NCI-H1105 treated with DMSO at 0.1 percent for 48 hours (cell line): ENCODE data around the gene BCAT1.

ENCODE experiments used
- DNase-seq: peaks from one replicate; lab custom pipeline; 2025; lab: John Stamatoyannopoulos, UW

BCAT1 gene, protein sequence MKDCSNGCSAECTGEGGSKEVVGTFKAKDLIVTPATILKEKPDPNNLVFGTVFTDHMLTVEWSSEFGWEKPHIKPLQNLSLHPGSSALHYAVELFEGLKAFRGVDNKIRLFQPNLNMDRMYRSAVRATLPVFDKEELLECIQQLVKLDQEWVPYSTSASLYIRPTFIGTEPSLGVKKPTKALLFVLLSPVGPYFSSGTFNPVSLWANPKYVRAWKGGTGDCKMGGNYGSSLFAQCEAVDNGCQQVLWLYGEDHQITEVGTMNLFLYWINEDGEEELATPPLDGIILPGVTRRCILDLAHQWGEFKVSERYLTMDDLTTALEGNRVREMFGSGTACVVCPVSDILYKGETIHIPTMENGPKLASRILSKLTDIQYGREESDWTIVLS

DNA sequence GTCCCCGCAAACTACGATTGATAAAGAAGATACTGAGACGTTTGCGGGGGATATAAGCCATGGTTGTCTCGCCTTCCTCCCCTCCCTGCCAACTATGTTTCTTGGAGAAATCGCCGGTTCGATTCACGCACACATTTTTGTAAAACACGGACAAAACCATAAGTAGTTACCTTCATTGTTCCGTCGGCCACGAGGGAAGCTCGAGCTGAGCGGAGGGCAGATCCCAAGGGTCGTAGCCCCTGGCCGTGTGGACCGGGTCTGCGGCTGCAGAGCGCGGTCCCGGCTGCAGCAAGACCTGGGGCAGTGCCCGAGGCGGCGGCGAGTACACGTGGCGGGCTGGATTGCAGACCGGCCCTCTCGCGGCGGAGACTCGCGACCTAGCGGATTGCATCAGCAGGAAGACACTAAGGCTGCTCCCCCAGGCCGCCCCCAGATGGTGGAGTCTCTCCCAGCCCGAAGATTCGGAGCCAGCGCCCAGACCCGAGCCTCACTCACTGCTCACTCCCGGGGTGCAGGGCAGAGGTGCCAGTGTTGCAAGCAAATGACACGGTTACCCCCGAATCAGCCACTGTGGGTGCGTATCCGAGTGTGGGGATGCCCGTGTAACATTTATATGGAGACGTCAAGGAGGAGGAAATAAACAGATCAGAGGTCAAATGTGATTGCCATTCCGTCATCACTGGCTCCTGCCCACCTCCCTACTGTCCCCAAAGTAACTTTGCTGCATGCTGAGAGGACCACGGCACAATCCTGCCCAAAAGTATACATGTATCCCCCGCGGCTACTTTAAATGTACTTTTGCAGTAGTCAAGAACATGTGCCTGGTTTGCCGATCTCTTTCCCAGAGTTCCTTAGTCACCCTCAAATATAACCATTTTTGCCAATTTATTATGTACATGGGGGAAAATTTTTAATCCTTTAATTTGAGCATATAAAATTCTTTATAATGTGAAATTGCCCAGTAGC is at the start of gene BCAT1:
Gene BCAT1 (minus strand): TSS at position 345 of the 966 bp plus-strand sequence. CDS start 169 bp downstream, at position 176.
- DNase-seq: no peak

GRCh38 chr12:24997970-24998582 is 49.2 kb upstream of the BCAT1 start:
- DNase-seq: no peak

DNA sequence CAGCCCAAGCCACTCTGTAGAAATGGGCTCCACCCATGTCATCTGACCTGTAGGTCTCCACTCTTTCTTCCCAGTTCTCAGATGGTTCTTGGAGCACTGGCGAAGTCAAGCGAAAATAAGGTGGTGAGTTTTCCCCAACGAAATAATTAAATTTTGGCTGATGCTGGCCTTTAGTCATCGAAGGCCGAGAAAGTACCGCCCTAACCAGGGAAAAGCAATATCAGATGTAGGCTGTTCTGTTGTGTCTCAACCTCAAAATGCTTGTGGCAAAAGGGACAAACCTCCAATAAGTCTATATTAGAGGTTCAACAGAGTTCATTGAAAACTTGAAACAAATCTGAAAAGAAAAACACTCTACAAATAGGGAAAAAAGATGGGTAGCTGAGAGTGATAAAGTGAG is 48.6 kb upstream of the BCAT1 start:
- DNase-seq: no peak

DNA sequence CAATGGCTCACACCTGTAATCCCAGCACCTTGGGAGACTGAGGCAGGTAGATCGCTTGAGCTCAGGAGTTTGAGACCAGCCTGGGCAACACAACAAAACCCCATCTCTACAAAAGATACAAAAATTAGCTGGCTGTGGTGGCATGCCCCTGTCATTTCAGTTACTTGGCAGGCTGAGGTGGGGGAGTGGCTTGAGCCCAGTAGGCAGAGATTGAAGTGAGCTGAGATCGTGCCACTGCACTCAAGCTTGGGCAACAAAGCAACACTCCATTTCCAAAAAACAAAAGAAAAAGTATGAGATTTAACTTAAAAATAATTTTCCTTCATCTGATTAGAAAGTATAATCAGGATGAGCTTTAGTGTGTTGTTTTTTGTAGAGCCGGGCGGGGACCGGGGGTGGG is 47.9 kb upstream of the BCAT1 start:
- DNase-seq: no peak

DNA sequence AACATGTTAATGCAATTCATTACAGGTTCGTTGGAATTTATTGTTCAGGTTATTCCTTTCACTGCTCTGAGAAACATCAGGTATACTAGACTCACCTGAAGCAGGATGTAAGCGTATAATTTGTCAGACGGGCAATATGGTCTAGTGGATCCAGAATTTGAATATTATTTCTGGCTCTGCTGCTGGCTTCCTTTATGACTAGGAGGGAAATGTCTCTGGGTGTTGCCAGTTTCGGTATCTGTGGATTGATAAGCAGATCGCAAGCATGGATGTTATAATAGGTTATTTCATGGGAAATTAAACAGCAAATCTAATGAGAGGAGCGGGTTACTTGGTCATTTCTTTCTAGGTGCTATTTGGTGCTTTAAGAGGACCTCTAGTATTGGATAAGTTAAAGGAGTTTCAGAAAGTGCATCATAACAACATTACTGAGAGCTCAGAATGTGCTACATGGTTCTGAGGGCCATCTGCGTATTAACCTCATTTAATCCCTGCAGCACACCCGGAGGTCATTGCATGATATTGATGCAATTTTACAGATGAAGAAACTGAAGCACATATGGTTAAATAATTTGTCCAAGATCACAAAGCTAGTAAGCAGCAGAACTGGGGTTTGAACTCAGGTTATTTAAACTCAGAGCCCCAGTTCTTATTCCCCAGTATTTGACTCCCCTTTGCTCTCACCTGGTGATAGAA is 47.3 kb upstream of the BCAT1 start:
- DNase-seq: no peak

GRCh38 chr12:24993793-24994192 is 44.9 kb upstream of the BCAT1 start:
- no peak for DNase-seq

- peak; percentile 80 for DNase-seq
Measured at GRCh38 chr12:24991209-24992049, 42.5 kb upstream of the BCAT1 start.

- DNase-seq: no peak
Measured at GRCh38 chr12:24989216-24989615, 40.3 kb upstream of the BCAT1 start.

- DNase-seq: no peak
Measured at GRCh38 chr12:24982250-24982649, 33.3 kb upstream of the BCAT1 start.

DNA sequence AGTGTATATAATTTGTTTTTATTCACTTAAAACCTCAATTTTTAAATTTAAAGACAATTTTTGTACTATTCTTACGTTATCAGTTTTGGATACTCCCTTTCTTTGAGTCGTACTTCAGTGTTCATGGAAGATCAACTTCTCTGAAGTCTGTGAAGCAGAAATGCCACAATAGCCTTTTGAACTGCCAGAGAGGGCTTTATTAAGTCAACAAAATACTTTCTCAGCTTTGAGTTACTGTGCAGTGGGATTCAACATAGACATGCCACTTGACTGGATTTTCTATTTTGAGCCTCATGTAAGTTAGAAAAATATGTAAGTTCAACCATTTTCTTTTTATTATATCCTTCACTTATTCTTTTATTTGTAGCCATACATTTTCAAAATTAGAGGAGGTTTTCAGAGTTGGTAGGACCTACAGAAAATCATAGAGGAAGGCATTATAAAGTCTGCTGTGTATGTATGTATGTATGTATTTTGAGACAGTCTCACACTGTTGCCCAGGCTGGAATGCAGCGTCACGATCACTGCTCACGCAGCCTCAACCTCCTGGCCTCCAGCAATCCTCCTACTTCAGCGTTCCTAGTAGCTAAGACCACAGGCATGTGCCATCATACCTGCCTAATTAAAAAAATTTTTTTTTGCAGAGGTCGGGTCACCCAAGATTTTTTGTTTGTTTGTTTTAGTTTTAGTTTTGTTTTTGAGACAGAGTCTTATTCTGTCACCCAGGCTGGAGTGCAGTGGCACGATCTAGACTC is 31.3 kb upstream of the BCAT1 start:
- DNase-seq: no peak

DNA sequence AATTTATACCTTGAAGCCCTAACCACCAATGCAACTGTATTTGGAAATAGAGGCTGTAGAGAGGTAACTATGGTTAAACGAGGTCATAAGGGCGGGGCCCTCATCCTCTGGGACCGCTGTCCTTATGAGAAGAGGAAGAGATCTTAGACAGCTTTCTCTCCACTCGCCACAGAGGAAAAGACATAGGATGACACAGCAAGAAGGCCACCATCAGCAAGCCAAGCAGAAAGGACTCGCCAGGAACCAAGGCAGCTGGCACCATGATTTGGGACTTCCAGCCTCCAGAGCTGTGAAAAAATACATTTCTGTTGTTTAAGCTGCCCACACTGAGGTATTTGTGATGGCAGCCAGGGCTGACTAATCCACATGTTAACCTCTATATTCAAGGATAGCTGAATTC is 30.4 kb upstream of the BCAT1 start:
- no peak for DNase-seq

GRCh38 chr12:24977711-24978110 is 28.8 kb upstream of the BCAT1 start:
- DNase-seq: no peak

GRCh38 chr12:24977060-24977459 is 28.2 kb upstream of the BCAT1 start:
- no peak for DNase-seq

GRCh38 chr12:24975425-24975824 is 26.5 kb upstream of the BCAT1 start:
- no peak for DNase-seq

- no peak for DNase-seq
Measured at GRCh38 chr12:24974216-24974615, 25.3 kb upstream of the BCAT1 start.

DNA sequence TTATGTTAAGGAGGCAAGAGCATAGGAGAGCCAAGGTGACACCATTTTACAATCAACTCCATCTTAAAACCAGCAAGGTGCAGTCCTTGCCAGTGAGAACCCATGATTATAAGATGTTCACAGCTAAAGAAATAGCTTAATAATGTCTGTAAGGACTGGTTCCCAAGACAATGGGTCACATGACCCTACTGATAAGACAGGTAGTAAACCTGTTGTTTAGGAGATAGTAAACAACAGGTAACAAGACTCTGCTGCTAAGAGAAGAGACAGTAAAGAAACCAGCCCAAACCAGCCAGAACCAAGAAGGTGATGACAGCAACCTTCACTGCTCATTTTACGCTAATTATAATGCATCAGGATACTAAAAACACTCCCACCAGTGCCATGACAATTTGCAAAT is 23.2 kb upstream of the BCAT1 start:
- no peak for DNase-seq

DNA sequence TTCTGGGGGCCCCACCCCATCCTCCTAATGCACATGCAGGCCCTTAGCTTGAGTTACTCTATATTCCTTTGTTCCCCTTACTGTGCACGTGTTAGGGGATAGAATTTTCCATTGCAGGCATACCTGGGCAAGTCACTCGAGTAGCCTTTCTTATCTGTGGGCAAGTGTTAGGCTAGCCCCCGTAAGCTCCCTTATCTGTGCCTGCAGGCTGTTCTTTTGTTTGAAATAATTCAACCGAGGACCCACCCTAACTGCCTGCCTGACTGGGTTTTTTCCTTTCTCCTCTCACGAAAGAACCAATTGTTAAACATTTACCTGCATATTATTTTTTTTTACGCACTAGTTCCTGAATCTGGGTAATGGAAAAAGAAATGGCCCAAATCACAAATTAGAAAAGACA is 21.3 kb upstream of the BCAT1 start:
- no peak for DNase-seq

DNA sequence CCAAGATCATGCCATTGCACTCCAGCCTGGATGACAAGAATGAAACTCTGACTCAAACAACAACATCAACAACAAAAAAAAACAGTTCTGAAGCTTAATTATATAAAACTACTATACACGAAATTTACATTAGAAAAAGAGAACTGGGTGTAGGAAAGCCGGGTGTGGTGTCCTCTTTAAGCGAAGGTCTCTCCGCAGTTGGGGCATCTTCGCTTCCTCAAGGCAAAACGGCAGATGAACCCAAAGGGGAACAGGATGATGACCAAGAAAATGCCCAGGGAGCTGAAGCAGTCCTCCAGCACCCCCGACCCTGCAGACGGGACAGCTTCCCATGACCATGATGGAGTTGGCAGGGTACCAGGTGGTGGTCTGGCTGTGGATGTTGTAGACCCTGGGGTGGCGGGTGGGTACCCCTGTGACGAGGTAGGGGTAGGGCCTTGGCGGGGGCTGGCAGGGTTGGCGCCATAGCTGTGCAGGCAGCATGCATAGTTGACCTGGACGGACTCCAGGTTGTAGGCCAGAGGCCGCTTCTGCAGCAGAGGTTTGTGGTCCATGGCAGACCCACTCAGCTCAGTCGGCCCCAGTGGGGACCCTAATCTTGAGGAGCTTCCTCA is 18.2 kb upstream of the BCAT1 start:
- no peak for DNase-seq

DNA sequence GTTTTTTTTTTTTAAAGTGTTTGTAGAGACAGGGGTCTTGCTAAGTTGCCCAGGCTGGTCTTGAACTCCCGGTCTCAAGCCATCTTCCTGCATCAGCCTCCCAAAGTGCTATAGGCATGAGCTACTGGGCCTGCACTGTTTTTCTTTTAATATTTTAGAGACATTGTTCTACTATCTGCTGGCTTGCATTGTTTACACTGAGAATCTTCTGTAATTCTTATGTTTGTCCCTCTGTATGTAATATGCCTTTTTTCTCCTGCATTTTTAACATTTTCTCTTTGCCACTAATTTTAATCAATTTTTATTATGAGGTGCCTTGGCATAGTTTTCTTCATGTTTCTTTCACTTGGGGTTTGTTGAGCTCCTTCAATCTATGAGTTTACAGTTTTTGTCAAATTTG is 15.4 kb upstream of the BCAT1 start:
- DNase-seq: no peak
